Vagina (tissue), 2 donors: ENCODE measurements around the gene IL6ST.

Experiments
- POLR2A ChIP-seq, 2 donors: fragments of 450-650 bp; IDR thresholded peaks; one replicate each; pipeline ENCODE4 v1.6.1; 2017; ENCODE audit warnings: antibody characterized with exemption in 2 of 2, mild to moderate bottlenecking in 2 of 2, moderate library complexity in 2 of 2
- TF ChIP-seq, protein P1 (sequence below), 3 experiments: fragments of 450-650 bp in 2 of 3; fragments of 200-600 bp in 1 of 3; sonication (generic) in 1 of 3; IDR thresholded peaks; one replicate each; pipeline ENCODE4 v1.5.1; 2017 to 2019; ENCODE audit warnings: antibody characterized with exemption in 3 of 3, mild to moderate bottlenecking in 2 of 3, moderate library complexity in 2 of 3

DNA sequence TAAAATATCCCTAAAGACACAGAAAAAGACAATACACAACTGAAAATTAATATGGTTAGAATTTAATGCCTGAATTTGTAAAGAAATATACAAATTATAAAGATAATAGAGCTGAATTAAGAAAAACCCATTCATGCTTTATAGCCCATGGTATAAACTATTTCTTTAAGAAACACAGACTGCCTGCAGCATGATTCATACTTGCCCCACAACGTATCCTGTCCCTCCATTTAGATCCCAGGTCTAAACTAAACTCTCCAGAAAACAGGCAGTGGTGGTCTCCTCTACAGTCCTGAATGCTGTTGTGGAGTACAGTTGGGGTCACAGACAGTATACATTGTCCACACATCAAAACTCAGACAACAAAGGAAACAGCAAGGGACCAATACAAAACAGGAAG, 24.8 kb downstream of the IL6ST start:
- TF ChIP-seq, protein P1, sequence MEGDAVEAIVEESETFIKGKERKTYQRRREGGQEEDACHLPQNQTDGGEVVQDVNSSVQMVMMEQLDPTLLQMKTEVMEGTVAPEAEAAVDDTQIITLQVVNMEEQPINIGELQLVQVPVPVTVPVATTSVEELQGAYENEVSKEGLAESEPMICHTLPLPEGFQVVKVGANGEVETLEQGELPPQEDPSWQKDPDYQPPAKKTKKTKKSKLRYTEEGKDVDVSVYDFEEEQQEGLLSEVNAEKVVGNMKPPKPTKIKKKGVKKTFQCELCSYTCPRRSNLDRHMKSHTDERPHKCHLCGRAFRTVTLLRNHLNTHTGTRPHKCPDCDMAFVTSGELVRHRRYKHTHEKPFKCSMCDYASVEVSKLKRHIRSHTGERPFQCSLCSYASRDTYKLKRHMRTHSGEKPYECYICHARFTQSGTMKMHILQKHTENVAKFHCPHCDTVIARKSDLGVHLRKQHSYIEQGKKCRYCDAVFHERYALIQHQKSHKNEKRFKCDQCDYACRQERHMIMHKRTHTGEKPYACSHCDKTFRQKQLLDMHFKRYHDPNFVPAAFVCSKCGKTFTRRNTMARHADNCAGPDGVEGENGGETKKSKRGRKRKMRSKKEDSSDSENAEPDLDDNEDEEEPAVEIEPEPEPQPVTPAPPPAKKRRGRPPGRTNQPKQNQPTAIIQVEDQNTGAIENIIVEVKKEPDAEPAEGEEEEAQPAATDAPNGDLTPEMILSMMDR (IDR thresholded peaks at IDR 0.05) = no peak
- TF ChIP-seq POLR2A (IDR thresholded peaks at IDR 0.05) = no peak
